HL-60 (cell line): ENCODE results near the gene OSBPL5.

Experiments
- DNase-seq, 2 experiments: peaks; one replicate each; pipeline ENCODE4 v3.0.0-alpha.2; 2010 to 2020; ENCODE audit warnings: low read depth in 1 of 2, low spot score in 1 of 2
- H3K27ac ChIP-seq: fragments of 250-450 bp; sonication (Bioruptor Pico); replicated peaks from 2 replicates; pipeline ENCODE4 v1.5.1; 2020; ENCODE audit warnings: mild to moderate bottlenecking, moderate library complexity
- H3K27me3 ChIP-seq: fragments of 250-450 bp; sonication (Bioruptor Pico); 2 replicates; pipeline ENCODE4 v1.5.1; 2021; ENCODE audit warnings: mild to moderate bottlenecking, moderate library complexity; ENCODE audit not compliant: insufficient read depth, poor library complexity, severe bottlenecking
- H3K4me3 ChIP-seq: replicated peaks from 2 replicates; pipeline ENCODE4 v1.5.1; 2011; ENCODE audit warnings: mild to moderate bottlenecking, control low read depth, low read length; ENCODE audit not compliant: insufficient read depth
- CTCF ChIP-seq: IDR thresholded peaks from one replicate; pipeline ENCODE4 v1.5.1; 2011; ENCODE audit warnings: low read length, control low read depth, inconsistent platforms; ENCODE audit not compliant: insufficient read depth
- GABPA ChIP-seq: IDR thresholded peaks from 2 replicates; pipeline ENCODE4 v1.6.1; 2012; ENCODE audit warnings: low read depth
- POLR2AphosphoS5 ChIP-seq: IDR thresholded peaks from 2 replicates; pipeline ENCODE4 v1.6.1; 2012; ENCODE audit warnings: low read depth
- REST ChIP-seq: IDR thresholded peaks from 2 replicates; pipeline ENCODE4 v1.6.1; 2012; ENCODE audit warnings: low read depth; ENCODE audit not compliant: insufficient replicate concordance
- SPI1 ChIP-seq: IDR thresholded peaks from 2 replicates; pipeline ENCODE4 v1.6.1; 2012; ENCODE audit warnings: low read depth, mild to moderate bottlenecking, borderline replicate concordance

The OSBPL5 gene

GRCh38 chr11:3047637-3048036, 117.5 kb downstream of the OSBPL5 start:
- TF ChIP-seq CTCF (no peak), REST (no peak), SPI1 (no peak), GABPA (no peak), POLR2AphosphoS5 (no peak)
- H3K27ac ChIP-seq = no peak overlapping the region

GRCh38 chr11:3046641-3047040, 118.5 kb downstream of the OSBPL5 start:
- TF ChIP-seq GABPA = no peak
- no peak for TF ChIP-seq REST
- TF ChIP-seq SPI1 = no peak
- TF ChIP-seq POLR2AphosphoS5 = no peak
- no peaks in the 10 kb centered on the region for H3K27me3 ChIP-seq
- H3K4me3 ChIP-seq = no peak overlapping the region
- no peak overlapping the region for H3K27ac ChIP-seq
- no peak for DNase-seq

More at GRCh38 chr11:3047637-3048036, 117.5 kb downstream of the OSBPL5 start:
- DNase-seq = no peak
- Histone ChIP-seq H3K27me3 (no peaks in the 10 kb centered on the region), H3K4me3 (no peak overlapping the region)

GRCh38 chr11:3046190-3046589, 118.9 kb downstream of the OSBPL5 start:
- Histone ChIP-seq H3K27me3 (no peaks in the 10 kb centered on the region), H3K4me3 (no peak overlapping the region), H3K27ac (no peak overlapping the region)
- TF ChIP-seq SPI1 (no peak), REST (no peak), POLR2AphosphoS5 (0 out of 2 replicates have a peak, but pooled peaks have one; percentile 18), CTCF (peak; percentile 5), GABPA (no peak)
- DNase-seq = no peak
